Epithelial cell of proximal tubule (primary cell): Measurements from ENCODE around the gene JARID2. TPM values are rescaled to one million over a fixed set of nuclear protein-coding genes. Genes with fewer than 3 reads are reported as not detected.

Experiments used
- DNase-seq: peaks from one replicate; pipeline ENCODE4 v3.0.0-alpha.2; 2011; ENCODE audit warnings: low read depth
- H3K4me3 ChIP-seq: 2 replicates; pipeline ENCODE4 v1.5.1; 2011; ENCODE audit warnings: low read depth, mild to moderate bottlenecking, low read length
- CTCF ChIP-seq: conservative IDR thresholded peaks from 2 replicates; pipeline ENCODE4 v1.5.1; 2012; ENCODE audit warnings: low read depth, mild to moderate bottlenecking, low read length
- total RNA-seq: library from RNA; depleted of rRNA; stranded (reverse); fragments of >200 nt; gene quantifications from 2 replicates; pipeline ENCODE4 v1.2.3, GENCODE V29; 2015

JARID2 gene
- total RNA-seq, 1 donor from 2014 or later: 5.1 TPM

DNA sequence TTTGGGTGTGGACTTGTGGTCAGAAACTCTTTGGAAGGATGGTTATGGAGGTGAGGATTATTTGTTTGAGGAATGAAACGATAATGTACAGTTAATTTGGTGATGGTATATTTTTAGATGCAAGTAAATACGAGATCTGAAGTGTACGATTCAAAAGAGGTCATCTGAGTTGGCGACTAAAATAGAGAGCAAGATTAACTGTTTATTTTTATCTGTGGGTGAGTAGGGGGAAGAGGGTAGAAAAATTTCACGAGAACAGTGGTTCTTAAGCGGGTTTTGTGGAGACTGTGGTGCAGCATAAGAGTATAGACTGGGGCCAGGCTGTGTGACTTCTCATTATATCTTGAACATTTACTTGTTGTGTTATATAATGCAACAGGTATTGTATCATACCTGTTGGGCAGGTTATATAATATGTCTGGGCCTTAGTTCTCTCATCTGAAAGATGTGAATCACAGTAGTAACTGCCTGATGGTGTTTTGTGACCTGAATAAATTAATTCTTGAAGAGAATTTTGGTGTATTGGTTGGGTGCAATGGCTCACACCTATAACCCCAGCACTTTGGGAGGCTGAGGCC lies 171.2 kb downstream of the JARID2 start:
- TF ChIP-seq CTCF: no peak
- no peak overlapping the region for H3K4me3 ChIP-seq
- DNase-seq: no peak

DNA sequence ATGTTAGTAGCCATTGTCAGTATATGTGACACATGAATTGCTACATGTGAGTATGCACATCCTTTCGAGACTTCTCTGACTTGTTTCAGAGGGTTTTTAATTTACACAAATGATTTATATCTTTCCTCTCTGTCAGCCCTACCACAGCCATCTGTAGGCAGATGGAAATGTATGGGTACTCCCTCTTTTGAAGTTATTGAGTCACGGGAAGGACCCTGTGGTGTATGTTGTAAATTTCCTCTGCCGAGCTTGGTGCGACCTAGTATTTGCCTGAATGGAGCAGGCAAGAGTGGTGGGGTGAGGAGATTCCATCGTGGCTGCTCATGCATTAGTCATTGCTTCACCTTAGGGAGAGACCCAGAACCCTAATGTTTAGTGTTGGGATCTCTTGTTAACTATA lies 171.9 kb downstream of the JARID2 start:
- H3K4me3 ChIP-seq: no peak overlapping the region
- no peak for TF ChIP-seq CTCF
- no peak for DNase-seq

- no peak overlapping the region for H3K4me3 ChIP-seq
- TF ChIP-seq CTCF: no peak
Observed at GRCh38 chr6:15419493-15419892, 173.6 kb downstream of the JARID2 start.

GRCh38 chr6:15420959-15421438 lies 175.1 kb downstream of the JARID2 start:
- no peak for TF ChIP-seq CTCF
- no peak for DNase-seq
- no peak overlapping the region for H3K4me3 ChIP-seq

More at GRCh38 chr6:15419493-15419892, 173.6 kb downstream of the JARID2 start:
- no peak for DNase-seq

DNA sequence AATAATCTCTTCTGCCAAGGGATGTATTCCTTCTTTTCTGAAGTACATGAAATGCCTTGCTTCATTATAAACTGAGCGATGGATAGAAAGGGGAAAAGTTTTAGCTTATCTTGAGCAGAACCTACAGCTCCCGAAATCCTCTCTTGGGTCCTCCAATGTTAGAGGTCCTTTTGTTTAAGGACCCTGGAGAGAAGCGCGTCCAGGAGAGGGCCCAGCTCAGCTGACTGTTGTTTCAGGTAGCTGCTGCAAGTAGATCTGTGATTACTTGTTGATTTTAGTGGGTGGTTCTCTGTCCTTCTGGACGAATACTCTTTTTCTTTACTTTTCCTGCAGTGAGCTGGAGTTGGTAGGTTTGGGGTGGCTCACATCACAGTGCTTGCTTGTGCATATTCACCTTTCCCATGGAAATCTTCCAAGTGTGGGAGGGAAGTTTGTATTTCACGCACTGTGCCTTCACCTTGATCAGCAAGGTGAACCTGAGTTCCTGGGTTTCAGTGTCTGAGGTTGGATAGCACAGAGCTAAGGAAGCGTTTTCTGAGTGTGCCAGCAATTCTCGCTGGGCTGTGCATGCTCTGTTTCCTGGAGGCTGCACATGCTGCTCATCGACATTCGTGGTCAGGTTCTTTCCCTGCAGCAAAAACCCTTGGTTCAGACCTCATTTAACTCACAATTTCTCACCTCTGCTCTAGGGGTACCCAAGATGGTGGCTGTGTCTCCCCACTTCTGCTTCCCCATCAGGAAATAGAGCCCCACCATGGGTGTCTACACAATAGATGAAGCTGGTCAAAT lies 176.3 kb downstream of the JARID2 start:
- no peak for TF ChIP-seq CTCF
- no peak overlapping the region for H3K4me3 ChIP-seq
- DNase-seq: no peak

GRCh38 chr6:15423286-15423993 lies 177.6 kb downstream of the JARID2 start:
- TF ChIP-seq CTCF: no peak
- no peak overlapping the region for H3K4me3 ChIP-seq
- no peak for DNase-seq
